HG03521 (cell line): ENCODE measurements around the gene ALDH7A1.
A peak's percentile ranks its signal among the peaks of the same experiment; 100 is the strongest.

Source experiments
- ATAC-seq: cut with Tn5 transposase; IDR thresholded peaks from one replicate; pipeline ENCODE4 v1.9.1; 2021; ENCODE audit warnings: mild to moderate bottlenecking, moderate library complexity; ENCODE audit not compliant: unreplicated experiment

ALDH7A1 gene

GRCh38 chr5:126509339-126509738 lies 85.7 kb downstream of the ALDH7A1 start:
- ATAC-seq = no peak

DNA sequence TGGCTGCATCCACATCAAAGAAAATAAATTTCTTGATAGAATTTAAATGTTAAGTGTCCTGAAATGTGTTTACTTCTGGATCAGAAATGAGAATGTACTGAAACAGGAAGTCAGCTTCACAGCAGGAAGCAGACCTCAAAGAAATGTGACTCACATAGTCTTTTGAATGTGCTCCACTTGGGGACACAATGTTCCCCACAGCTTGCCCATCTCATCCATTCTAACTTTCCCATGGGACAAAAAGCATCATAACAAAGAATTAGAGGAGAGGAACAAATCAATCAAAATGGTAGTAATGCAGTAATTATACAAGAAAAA lies 86.1 kb downstream of the ALDH7A1 start:
- no peak for ATAC-seq

GRCh38 chr5:126508251-126508961 lies 86.6 kb downstream of the ALDH7A1 start:
- no peak for ATAC-seq

- ATAC-seq = no peak
These were observed 88.9 kb downstream of the ALDH7A1 start for GRCh38 chr5:126506079-126506478.

- no peak for ATAC-seq
These were observed 91.4 kb downstream of the ALDH7A1 start for GRCh38 chr5:126503602-126504104.

GRCh38 chr5:126501448-126501847 lies 93.6 kb downstream of the ALDH7A1 start:
- no peak for ATAC-seq

GRCh38 chr5:126499853-126500342 lies 95.1 kb downstream of the ALDH7A1 start:
- ATAC-seq = peak; percentile 63

DNA sequence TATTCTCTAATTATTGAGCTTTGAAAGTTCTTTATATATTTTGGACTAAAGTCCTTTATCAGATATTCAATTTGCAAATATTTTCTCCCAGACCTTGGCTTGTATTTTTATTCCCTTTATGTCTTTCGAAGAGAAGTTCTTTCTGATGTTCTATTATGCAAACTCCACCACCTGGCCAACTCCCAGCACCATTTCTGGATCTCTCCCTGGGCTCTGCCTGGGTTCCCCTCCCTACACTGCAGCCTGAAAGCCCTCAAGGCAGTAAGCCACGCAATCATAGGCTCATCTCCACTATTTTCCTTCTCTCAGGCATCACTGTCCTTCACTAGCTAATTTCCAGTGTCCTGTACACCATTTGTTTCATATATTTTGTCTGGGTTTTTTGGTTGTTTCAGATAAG lies 95.7 kb downstream of the ALDH7A1 start:
- no peak for ATAC-seq

DNA sequence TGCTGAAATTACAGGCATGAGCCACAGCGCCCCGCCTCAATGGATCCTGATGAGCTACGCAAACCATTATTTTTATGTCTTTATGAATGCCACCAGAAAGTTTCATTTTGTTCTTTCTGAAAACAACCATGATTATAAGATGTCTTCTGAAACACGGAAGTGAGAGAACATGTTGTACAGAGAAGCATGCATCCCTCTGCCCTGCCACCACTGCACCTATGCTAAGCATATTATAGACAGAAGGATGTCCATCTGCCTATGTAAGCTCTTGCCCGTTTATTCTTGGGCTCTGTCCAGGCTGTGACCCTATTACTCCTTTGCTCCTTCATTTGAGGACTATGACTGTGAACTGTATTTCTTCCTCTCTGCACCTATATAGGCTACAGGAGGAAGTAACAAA lies 97.5 kb downstream of the ALDH7A1 start:
- no peak for ATAC-seq

GRCh38 chr5:126494393-126494792 lies 100.6 kb downstream of the ALDH7A1 start:
- no peak for ATAC-seq

- no peak for ATAC-seq
These were observed 102.1 kb downstream of the ALDH7A1 start for GRCh38 chr5:126492939-126493338.

DNA sequence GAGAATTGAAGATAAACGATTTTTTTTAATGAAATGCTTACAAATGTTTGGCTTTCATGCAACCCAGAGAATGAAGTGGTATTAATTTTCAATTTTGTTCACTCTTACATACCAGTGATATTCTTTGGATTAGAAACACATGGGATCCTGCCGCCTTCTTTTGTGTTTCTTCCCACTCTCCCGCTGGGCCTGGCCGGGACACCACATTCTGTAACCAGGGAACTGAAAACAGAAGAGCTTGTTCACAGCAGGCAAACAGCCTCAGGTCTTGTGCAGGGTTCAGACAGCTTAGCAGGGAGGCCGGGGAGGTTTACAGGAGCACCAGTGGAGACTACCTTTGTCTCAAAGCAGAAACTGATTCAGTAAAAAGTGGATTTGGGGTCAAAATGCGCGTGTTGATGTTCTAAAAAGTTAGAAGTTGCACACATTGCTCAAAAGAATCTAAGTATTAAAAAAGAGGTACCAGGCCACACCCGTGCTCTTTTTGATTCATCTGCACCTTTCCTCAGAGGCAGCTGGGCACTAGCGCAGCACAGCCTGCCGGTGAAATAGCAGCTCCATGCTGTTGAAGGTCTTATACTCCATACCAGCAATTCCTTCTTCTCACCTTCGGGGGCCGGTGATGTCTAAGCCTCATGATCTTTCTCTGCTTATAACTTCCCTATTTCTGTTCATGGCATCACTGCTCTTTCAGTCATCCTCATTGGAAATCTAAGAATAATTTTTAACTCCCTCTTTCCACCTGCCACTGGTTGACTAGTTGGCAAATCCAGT lies 104.7 kb downstream of the ALDH7A1 start:
- no peak for ATAC-seq

DNA sequence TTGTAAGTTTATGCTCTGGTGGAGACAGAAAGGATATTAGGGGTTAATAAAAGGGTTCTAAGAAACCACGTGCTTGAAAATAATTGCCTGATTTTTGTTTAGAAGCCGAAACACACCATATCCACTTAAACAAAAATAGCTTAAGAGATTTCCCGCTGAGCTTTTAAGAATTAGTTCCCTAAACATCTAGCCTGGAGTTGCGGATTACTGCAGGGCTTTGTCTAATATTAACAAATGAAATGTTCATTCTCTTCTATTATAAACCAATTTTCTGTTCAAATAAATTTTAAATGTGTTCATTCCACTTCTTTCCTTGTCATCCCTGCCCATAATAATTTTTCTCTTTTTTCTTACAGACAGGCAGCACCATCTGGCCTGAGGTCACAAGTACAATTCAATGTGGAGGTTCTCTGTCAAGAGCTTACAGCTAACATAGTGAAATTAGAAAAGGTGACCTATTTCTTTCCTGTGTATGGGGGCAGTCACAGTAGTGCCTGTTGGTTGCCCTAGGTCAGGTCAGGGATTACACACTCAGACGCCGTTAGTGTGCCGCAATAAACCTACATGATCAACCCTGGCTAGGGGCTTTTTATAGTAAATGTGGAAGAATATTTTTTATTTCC lies 106.5 kb downstream of the ALDH7A1 start:
- no peak for ATAC-seq

DNA sequence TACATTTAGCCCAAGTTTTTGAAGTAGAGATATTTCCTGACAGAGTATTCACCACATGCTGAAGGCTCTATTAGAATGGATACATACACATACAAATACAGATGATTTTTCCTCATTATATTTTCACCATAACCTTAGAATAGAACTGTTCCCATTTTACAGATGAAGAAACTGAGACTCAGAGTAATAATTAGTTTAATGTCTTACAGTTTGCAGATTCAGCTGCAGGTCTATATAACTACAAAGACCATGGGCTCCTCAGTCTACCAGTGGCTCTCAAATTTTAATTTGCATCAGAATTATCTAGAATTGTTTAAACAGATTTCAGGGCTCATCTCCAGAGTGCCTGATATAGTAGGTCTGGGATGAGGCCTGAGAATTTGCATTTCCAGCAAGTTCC lies 107.4 kb downstream of the ALDH7A1 start:
- ATAC-seq = no peak

DNA sequence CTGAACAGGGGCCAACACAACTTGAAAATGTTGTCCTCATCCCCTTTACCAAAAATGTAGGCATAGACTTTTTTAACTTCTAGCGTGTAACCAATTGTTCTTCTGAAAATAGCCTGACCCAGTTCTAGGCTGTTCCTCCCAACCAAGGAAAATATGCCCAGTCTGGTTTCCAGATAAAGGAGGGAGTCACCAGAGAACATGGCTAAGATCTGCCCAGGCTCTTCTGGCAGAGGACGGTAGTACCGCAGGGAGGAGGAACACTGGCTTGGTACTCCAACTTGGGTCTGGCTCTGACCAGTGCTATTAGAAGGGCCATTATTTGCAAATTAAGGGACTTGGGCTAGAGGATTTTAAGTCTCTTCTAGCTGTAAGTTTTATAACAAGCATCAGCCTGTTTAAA lies 108.7 kb downstream of the ALDH7A1 start:
- ATAC-seq = no peak

DNA sequence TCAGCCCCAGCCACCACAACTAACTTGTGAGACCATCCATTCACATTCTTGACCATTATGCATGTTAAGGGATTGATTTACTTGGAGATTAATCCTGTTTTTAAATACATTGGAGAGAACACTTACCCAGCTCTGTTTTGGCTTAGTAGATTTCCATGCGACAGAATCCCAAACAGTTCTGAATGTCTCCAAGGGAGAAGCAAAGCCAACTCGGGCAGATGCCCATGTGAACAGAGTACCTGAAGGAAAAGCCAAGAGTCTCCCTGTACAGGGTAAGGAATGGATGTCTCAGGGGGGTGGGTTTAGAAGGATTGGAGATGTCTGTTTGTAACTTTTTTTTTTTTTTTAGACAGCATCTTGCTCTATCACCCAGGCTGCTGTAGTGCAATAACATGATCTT lies 110.8 kb downstream of the ALDH7A1 start:
- no peak for ATAC-seq

DNA sequence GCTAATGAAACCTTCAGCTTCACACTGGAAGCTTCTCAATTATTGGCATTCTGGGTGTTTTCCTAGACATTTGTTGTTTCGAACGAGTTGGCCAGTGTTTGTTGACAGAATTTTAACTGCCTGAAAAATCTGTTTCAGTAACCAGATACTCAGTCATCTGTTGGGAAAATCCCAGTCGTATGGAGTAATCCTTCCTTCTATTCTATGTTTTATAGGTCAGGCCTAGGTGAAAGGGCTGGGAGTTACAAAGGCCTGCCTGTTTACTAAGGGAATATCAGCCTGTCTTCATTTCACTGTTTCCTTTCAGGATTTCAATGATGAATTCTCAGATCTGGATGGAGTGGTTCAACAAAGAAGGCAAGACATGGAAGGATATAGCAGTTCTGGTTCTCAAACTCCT lies 111.9 kb downstream of the ALDH7A1 start:
- no peak for ATAC-seq

- no peak for ATAC-seq
These were observed 112.4 kb downstream of the ALDH7A1 start for GRCh38 chr5:126482591-126482990.

- ATAC-seq = no peak
These were observed 113.8 kb downstream of the ALDH7A1 start for GRCh38 chr5:126481243-126481642.
